Stimulated activated CD8-positive, alpha-beta memory T cell treated with anti-CD3 and anti-CD28 coated beads, Interleukin-7, amount 100 ng/mL, for 1 hour (primary cell): ENCODE results near the gene AMTN.

ENCODE experiments used
- DNase-seq, 2 donors: peaks; one replicate each; pipeline ENCODE4 v3.0.0-alpha.2; 2020; ENCODE audit warnings: low read depth in 2 of 2

Gene AMTN

DNA sequence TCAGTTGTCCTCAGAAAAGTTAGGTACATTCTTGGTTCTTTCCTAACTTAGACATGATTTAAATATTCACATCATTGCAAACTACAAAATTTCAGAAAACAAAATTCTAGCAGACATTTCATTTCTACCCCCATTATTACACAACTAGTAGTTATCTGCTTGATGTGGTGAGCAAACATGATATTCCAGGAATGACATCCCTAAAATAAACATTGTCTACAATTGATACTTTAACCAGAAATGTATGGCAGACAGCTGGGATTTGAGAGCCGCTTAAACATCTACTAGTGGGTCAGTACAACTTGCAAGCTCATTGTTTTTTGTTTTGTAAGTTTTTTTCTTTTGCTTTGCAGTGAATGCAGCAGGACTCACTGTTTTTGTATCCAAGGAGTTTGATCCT is 41.6 kb downstream of the AMTN start:
- DNase-seq = no peak

DNA sequence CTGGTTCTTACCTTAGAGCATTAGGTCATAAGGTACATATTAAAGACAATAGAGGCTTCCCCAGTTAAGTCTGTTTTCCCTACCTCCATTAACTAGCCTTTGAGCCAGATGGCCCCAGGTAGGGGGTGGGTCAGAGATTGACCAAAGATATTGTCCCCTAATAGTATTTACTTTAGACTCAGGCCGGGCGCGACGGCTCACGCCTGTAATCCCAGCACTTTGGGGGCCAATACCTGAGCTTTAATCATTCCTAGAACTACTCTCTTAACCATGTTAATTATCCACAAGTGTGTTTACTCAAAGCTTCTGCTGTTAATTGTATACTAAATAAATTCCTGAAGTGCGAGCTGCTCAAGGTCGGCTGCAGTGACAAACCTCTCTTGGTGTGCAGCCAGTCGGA is 45.7 kb downstream of the AMTN start:
- no peak for DNase-seq

DNA sequence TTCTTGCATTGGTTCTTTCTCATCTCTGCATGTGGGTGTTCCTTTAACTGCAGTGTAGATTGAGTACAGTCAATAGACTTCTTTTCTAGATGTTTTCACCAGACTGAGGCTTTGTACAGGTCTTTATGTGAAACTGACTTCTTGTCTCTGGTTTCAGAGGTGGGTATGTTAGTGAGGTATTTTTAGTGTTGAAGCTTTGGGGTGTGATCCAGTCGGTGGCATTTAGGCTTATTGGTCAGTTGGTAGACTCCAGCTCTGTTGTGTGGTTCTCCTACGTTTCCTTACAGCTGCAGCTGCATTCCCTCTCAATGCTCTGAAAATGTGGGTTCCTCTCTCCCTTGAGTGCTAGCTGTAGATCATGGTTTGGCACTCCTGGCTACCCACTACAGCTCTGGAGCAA is 52.4 kb downstream of the AMTN start:
- DNase-seq = no peak

DNA sequence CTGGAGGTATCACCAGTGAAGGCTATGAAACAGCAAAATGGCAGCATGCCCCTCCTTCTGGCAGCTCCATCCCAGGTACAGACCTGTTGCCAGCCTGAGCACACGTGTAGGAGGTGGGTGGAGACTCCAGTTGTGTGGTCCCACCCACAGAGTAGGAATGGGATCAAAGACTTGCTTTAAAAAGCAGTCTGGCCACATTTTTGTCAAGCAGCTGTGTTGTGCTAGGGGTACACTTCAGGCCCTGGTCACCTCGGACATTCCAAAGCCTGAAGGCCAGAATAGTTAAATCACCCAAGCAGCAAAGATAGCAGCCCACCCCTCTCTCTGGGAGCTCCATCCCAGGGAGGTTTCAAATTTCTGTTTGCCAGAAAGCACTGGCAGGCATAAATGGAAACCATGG is 53.4 kb downstream of the AMTN start:
- no peak for DNase-seq

DNA sequence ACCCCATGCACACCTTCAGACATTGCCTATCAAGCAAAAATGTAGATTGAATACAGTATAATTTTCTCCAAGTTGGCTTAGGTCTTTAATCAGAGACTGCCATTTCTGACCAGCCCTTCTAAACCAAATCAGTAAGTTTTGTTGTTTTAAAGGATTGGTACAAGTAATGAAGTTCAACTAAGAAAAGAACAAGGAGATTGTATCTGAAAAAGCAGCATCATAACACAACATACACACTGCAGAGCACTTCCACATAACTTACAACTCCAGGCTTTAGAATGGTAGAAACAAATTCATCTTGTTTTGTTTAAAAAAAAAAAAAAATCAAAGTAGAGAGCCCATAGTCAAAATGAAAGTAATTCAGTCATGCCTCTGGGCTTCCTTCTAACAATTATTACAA is 57.6 kb downstream of the AMTN start:
- no peak for DNase-seq

DNA sequence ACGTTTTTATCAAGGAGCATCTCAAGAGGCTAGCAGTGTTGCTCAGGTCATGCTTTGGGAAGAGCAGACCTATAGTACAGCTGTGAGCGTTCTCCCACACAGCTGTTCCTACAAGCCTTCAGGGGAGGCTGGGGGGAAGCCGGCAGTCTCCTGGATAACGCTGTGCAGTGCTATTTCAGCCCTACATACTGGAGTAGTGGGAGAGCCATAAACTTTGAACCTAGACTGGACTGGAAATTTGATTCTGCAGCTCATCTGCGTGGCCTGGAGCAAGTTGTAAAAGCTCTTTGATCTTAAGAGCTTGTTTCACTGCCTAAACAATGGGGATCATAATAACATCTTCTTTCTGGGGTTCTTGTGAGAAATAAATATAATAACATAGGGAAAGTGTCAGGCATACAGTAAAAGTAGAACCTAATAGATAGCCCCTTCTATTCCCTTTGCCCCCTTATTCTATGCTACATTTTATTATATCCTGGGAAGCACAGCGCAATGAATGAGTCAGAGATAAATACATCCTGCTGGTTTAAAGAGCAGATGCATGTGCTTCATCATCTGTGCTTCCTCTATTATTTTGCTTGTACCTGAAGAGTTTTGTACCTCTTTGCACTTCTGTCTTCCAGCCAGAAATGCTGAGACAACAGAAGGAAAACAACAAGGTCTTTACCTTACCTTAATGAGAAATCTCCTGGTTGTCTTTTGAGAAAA is 59.0 kb downstream of the AMTN start:
- no peak for DNase-seq

DNA sequence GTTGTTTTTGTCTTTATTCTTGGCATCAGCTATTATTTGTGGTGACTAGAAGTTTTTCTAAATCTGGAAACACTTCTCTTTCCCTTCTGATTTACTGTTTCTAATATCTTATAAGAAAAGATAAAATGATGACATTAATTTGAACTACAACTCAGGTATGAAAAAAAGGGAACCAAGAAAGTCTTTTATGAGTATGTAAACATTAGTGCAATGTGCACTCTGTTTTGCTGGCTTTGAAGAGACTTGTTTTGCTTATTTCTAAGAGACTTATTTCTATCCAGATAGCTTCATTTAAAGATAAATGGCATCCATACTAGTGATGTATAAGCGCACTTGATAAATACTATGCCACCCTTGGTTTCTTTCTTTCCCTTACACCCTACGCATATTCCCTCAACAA is 63.6 kb downstream of the AMTN start:
- DNase-seq = no peak
